Fibroblast of mammary gland (primary cell): Measurements from ENCODE around the gene CYP2C18.
A peak's percentile ranks its signal among the peaks of the same experiment; 100 is the strongest.
"Not testable (repeated sequence)": the region's sequence is repeated elsewhere in the genome, so short reads cannot be mapped to it uniquely, and the experiment has no call there.

Source experiments
- DNase-seq: peaks from one replicate; pipeline ENCODE4 v3.0.0-alpha.2; 2010; ENCODE audit warnings: low read depth
- H3K4me3 ChIP-seq: 2 replicates; pipeline ENCODE4 v1.5.1; 2011; ENCODE audit warnings: low read depth, mild to moderate bottlenecking, low read length, moderate library complexity; ENCODE audit not compliant: control insufficient read depth
- TF ChIP-seq, protein P1 (sequence below): conservative IDR thresholded peaks from 2 replicates; pipeline ENCODE4 v1.5.1; 2011; ENCODE audit warnings: low read depth, low read length, inconsistent platforms; ENCODE audit not compliant: control insufficient read depth, insufficient read depth

Gene CYP2C18

DNA sequence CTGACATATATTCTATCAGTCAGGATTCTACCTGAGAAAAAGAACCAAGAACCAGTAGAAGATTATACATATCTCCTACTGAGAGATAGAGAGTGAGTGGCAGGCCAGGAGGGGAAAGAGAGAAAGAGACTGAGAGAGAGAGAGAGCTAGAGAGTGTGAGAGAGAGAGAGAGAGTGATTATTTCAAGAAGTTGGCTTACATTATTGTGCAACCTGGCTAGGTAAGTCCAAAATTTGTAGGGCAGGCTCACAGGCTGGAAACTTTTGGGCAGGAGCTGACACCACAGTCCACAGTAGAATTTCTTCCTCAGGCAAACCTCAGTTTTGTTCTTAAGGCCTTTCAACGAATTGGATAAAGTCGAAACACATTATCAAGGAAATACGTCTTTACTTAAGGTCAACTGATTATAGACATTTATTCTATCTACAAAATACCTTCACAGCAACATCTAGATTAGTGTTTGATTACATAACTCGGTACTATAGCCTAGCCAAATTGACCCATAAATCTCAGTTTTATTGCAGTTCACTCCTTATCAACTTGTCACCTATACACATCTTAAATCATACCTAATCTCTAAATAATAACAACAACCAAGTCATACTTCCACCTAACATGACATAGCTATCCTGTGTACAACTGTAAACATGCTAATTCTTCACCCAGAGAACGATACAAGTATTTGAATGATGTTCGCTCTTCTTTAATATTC is 17.0 kb upstream of the CYP2C18 start:
- DNase-seq: no peak
- H3K4me3 ChIP-seq: no peak overlapping the region
- TF ChIP-seq, protein P1, sequence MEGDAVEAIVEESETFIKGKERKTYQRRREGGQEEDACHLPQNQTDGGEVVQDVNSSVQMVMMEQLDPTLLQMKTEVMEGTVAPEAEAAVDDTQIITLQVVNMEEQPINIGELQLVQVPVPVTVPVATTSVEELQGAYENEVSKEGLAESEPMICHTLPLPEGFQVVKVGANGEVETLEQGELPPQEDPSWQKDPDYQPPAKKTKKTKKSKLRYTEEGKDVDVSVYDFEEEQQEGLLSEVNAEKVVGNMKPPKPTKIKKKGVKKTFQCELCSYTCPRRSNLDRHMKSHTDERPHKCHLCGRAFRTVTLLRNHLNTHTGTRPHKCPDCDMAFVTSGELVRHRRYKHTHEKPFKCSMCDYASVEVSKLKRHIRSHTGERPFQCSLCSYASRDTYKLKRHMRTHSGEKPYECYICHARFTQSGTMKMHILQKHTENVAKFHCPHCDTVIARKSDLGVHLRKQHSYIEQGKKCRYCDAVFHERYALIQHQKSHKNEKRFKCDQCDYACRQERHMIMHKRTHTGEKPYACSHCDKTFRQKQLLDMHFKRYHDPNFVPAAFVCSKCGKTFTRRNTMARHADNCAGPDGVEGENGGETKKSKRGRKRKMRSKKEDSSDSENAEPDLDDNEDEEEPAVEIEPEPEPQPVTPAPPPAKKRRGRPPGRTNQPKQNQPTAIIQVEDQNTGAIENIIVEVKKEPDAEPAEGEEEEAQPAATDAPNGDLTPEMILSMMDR: no peak

- DNase-seq: peak; percentile 10
- H3K4me3 ChIP-seq: no peak overlapping the region
- TF ChIP-seq, protein P1: no peak
Observed at GRCh38 chr10:94673614-94674321, 9.8 kb upstream of the CYP2C18 start.

DNA sequence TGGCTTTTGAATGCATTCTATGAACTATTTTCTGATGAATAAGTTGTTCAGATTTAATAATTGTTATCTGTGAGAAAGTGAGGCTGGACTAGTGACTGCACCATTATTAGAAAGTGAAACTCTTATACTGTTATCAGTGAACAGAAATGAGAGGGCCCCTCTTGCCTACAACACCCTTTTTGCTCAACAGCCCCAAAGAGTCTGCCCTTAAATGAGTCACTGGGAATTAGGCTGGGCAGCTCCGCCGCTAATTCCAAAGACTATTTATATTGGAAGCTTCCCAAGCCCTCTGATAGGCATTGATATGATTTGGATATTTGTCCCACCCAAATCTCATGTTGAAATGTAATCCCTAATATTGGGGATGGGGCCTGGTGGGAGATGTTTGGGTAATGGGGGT is 7.0 kb upstream of the CYP2C18 start:
- TF ChIP-seq, protein P1: no peak
- no peak for DNase-seq
- no peak overlapping the region for H3K4me3 ChIP-seq

- DNase-seq: no peak
- TF ChIP-seq, protein P1: no peak
- H3K4me3 ChIP-seq: no peak overlapping the region
Observed at GRCh38 chr10:94677691-94678090, 5.8 kb upstream of the CYP2C18 start.

GRCh38 chr10:94678475-94678874 is 5.1 kb upstream of the CYP2C18 start:
- no peak overlapping the region for H3K4me3 ChIP-seq
- no peak for DNase-seq
- TF ChIP-seq, protein P1: no peak

- H3K4me3 ChIP-seq: no peak overlapping the region
- peak; percentile 0 for DNase-seq
- TF ChIP-seq, protein P1: no peak
Observed at GRCh38 chr10:94680544-94680943, 3.0 kb upstream of the CYP2C18 start.

GRCh38 chr10:94682636-94683035 is 893 bp upstream of the CYP2C18 start:
- not testable (repeated sequence) for DNase-seq, H3K4me3 ChIP-seq
